ENCODE data around the gene PRKAR2A. TPM values are rescaled to one million over a fixed set of nuclear protein-coding genes. Genes with fewer than 3 reads are reported as not detected.

Gene PRKAR2A
- total and polyA plus RNA-seq, 9 of the 15 experiments (the other 6 are each of a cell fraction or from before 2014, with no cell fraction given), result 15.9 to 84.5 (median 37.6) TPM

GRCh38 chr3:48739955-48740823, 107.5 kb downstream of the PRKAR2A start (continued):
- TF ChIP-seq ZNF511 (CRISPR knock-in tag; IDR thresholded peaks at IDR 0.05) (0 out of 2 replicates have a peak, but pooled peaks have one; percentile 38), CREB1 (IDR thresholded peaks at IDR 0.05) (no peak), CREB1 (CRISPR knock-in tag; IDR thresholded peaks at IDR 0.05) (peak; percentile 29), MEIS2 (IDR thresholded peaks at IDR 0.05; ENCODE audit: partially characterized antibody) (peak; percentile 34), ZFX (CRISPR knock-in tag; IDR thresholded peaks at IDR 0.05) (peak; percentile 82), RCOR1 (IDR thresholded peaks at IDR 0.05; ENCODE audit: borderline replicate concordance in 1 of 2, low read depth in 2 of 2, low read length in 2 of 2) (0 out of 4 replicates have a peak, but pooled peaks of 1 of the 2 experiments have one; percentile 70), NCOR1 (IDR thresholded peaks at IDR 0.05) (no peak), DPF2 (IDR thresholded peaks at IDR 0.05) (peak; percentile 56), POLR2G (IDR thresholded peaks at IDR 0.05; ENCODE audit: low read depth, low read length) (peak; percentile 50; the same call in 1 of the 2 replicates), L3MBTL2 (IDR thresholded peaks at IDR 0.05) (peak; percentile 73), SIN3B (IDR thresholded peaks at IDR 0.05; ENCODE audit: low read depth) (no peak), ZNF395 (CRISPR knock-in tag; IDR thresholded peaks at IDR 0.05) (peak; percentile 60; the same call in 1 of the 2 replicates), NR2C2 (CRISPR knock-in tag; IDR thresholded peaks at IDR 0.05) (no peak), NR2C2 (tag; IDR thresholded peaks at IDR 0.05) (peak; percentile 58; the same call in 1 of the 2 replicates), SOX6 (IDR thresholded peaks at IDR 0.05) (peak; percentile 21; the same call in 1 of the 2 replicates), STAG1 (CRISPR knock-in tag; IDR thresholded peaks at IDR 0.05; ENCODE audit: borderline replicate concordance) (peak; percentile 41), ZNF592 (IDR thresholded peaks at IDR 0.05) (peak; percentile 83), TBL1XR1 (IDR thresholded peaks at IDR 0.05; ENCODE audit: low read length in 2 of 2) (0 out of 4 replicates have a peak, but pooled peaks of 1 of the 2 experiments have one; percentile 43), PKNOX1 (IDR thresholded peaks at IDR 0.05) (peak; percentile 66), CTBP1 (IDR thresholded peaks at IDR 0.05; ENCODE audit: borderline replicate concordance) (peak; percentile 40; the same call in 1 of the 2 replicates), KLF6 (CRISPR knock-in tag; IDR thresholded peaks at IDR 0.05; ENCODE audit: borderline replicate concordance) (no peak)

All from K562 (cell line).